ENCODE results near the gene SMCHD1. TPM values are rescaled to one million over a fixed set of nuclear protein-coding genes. Genes with fewer than 3 reads are reported as not detected.

The SMCHD1 gene
- total RNA-seq, 2 experiments from 2014 or later = 357 to 359 TPM

DNA sequence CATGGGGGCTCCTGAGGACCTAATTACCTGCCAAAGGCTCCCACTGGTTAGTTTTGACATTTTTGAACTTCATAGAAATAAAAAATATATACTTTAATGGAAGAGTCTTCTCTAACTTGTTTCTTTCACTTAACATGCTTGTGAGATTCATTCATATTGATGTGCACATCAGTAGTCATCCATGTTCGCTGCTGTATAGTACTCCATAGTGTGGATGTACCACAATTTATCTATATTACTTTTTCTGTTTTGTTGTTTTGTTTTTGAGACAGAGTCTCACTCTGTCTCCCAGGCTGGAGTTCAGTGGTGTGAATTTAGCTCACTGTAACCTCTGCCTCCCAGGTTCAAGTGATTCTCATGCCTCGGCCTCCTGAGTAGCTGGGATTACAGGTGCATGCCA is 168.4 kb downstream of the SMCHD1 start:
- H3K4me3 Mint-ChIP-seq = no peak overlapping the region
- no peaks in the 10 kb centered on the region for H3K36me3 Mint-ChIP-seq (ENCODE audit: low read depth)
- H3K9me3 Mint-ChIP-seq = no peaks in the 10 kb centered on the region
- no peak overlapping the region for H3K27ac Mint-ChIP-seq
- H3K27me3 Mint-ChIP-seq = no peaks in the 10 kb centered on the region
- Histone ChIP-seq H3K27ac (ENCODE audit: low read depth in 1 of 2, low read length in 2 of 2) (no peak overlapping the region), H3K9me3 (ENCODE audit: control insufficient read depth in 1 of 2, insufficient read depth in 1 of 2, low read length in 2 of 2) (peaks cover 0 to 3% of the 10 kb centered on the region in 2 experiments), H3K36me3 (ENCODE audit: insufficient read depth, low read length) (no peaks in the 10 kb centered on the region), H3K27me3 (ENCODE audit: control insufficient read depth in 1 of 2, insufficient read depth in 2 of 2, low read length in 2 of 2) (no peaks in the 10 kb centered on the region), H3K4me1 (ENCODE audit: insufficient read depth, low read length) (no peaks in the 10 kb centered on the region), H3K4me3 (ENCODE audit: low read length) (no peak overlapping the region)
- ATAC-seq (ENCODE audit: poor library complexity) = no peak
- POLR2A ChIA-PET = no interaction called here
- CTCF ChIA-PET = interaction anchor here (0.5 kb wide), 1 partner anchor 320 kb away, joined by 3 read pairs; no protein-coding TSS in a partner anchor
- intact Hi-C loops (cut with DNase I, micrococcal nuclease) = no loop called here
- no peak for DNase-seq
- no peaks in the 10 kb centered on the region for H3K4me1 Mint-ChIP-seq (ENCODE audit: low read depth)
- TF ChIP-seq, protein P1, sequence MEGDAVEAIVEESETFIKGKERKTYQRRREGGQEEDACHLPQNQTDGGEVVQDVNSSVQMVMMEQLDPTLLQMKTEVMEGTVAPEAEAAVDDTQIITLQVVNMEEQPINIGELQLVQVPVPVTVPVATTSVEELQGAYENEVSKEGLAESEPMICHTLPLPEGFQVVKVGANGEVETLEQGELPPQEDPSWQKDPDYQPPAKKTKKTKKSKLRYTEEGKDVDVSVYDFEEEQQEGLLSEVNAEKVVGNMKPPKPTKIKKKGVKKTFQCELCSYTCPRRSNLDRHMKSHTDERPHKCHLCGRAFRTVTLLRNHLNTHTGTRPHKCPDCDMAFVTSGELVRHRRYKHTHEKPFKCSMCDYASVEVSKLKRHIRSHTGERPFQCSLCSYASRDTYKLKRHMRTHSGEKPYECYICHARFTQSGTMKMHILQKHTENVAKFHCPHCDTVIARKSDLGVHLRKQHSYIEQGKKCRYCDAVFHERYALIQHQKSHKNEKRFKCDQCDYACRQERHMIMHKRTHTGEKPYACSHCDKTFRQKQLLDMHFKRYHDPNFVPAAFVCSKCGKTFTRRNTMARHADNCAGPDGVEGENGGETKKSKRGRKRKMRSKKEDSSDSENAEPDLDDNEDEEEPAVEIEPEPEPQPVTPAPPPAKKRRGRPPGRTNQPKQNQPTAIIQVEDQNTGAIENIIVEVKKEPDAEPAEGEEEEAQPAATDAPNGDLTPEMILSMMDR (IDR thresholded peaks at IDR 0.05) = no peak

GRCh38 chr18:2824865-2825264 is 169.3 kb downstream of the SMCHD1 start:
- DNase-seq (no peak), ATAC-seq (ENCODE audit: poor library complexity) (no peak)
- Mint-ChIP-seq H3K4me3 (no peak overlapping the region), H3K36me3 (ENCODE audit: low read depth) (no peaks in the 10 kb centered on the region), H3K27ac (no peak overlapping the region), H3K4me1 (ENCODE audit: low read depth) (no peaks in the 10 kb centered on the region), H3K9me3 (no peaks in the 10 kb centered on the region), H3K27me3 (no peaks in the 10 kb centered on the region)
- ChIA-PET POLR2A (no interaction called here), CTCF (no interaction called here)
- peaks cover 0 to 3% of the 10 kb centered on the region in 2 experiments for H3K9me3 ChIP-seq (ENCODE audit: control insufficient read depth in 1 of 2, insufficient read depth in 1 of 2, low read length in 2 of 2)
- intact Hi-C loops (cut with DNase I, micrococcal nuclease) = no loop called here
- no peaks in the 10 kb centered on the region for H3K27me3 ChIP-seq (ENCODE audit: control insufficient read depth in 1 of 2, insufficient read depth in 2 of 2, low read length in 2 of 2)
- H3K4me3 ChIP-seq (ENCODE audit: low read length) = no peak overlapping the region
- TF ChIP-seq, protein P1 (IDR thresholded peaks at IDR 0.05) = no peak
- no peaks in the 10 kb centered on the region for H3K36me3 ChIP-seq (ENCODE audit: insufficient read depth, low read length)
- no peak overlapping the region for H3K27ac ChIP-seq (ENCODE audit: low read depth in 1 of 2, low read length in 2 of 2)
- no peaks in the 10 kb centered on the region for H3K4me1 ChIP-seq (ENCODE audit: insufficient read depth, low read length)

GRCh38 chr18:2825613-2826175 is 170.2 kb downstream of the SMCHD1 start:
- Mint-ChIP-seq H3K27ac (no peak overlapping the region), H3K27me3 (no peaks in the 10 kb centered on the region), H3K9me3 (no peaks in the 10 kb centered on the region), H3K4me3 (no peak overlapping the region), H3K4me1 (ENCODE audit: low read depth) (no peaks in the 10 kb centered on the region), H3K36me3 (ENCODE audit: low read depth) (no peaks in the 10 kb centered on the region)
- intact Hi-C loops (cut with DNase I, micrococcal nuclease) = no loop called here
- no peaks in the 10 kb centered on the region for H3K4me1 ChIP-seq (ENCODE audit: insufficient read depth, low read length)
- ATAC-seq (ENCODE audit: poor library complexity) = no peak
- ChIA-PET POLR2A (no interaction called here), CTCF (no interaction called here)
- no peak for DNase-seq
- peaks cover 0 to 3% of the 10 kb centered on the region in 2 experiments for H3K9me3 ChIP-seq (ENCODE audit: control insufficient read depth in 1 of 2, insufficient read depth in 1 of 2, low read length in 2 of 2)
- no peaks in the 10 kb centered on the region for H3K27me3 ChIP-seq (ENCODE audit: control insufficient read depth in 1 of 2, insufficient read depth in 2 of 2, low read length in 2 of 2)
- no peaks in the 10 kb centered on the region for H3K36me3 ChIP-seq (ENCODE audit: insufficient read depth, low read length)
- no peak overlapping the region for H3K27ac ChIP-seq (ENCODE audit: low read depth in 1 of 2, low read length in 2 of 2)
- TF ChIP-seq, protein P1 (IDR thresholded peaks at IDR 0.05) = no peak
- no peak overlapping the region for H3K4me3 ChIP-seq (ENCODE audit: low read length)
